Stimulated activated CD4-positive, alpha-beta T cell treated with anti-CD3 and anti-CD28 coated beads, TNF-alpha, amount 100 ng/mL, for 24 hours (primary cell): ENCODE results near the gene EOMES.
A peak's percentile ranks its signal among the peaks of the same experiment; 100 is the strongest.

Experiments
- DNase-seq, 3 experiments: peaks; one replicate each; pipeline ENCODE4 v3.0.0-alpha.2; 2020; ENCODE audit warnings: low read depth in 3 of 3

The EOMES gene

DNA sequence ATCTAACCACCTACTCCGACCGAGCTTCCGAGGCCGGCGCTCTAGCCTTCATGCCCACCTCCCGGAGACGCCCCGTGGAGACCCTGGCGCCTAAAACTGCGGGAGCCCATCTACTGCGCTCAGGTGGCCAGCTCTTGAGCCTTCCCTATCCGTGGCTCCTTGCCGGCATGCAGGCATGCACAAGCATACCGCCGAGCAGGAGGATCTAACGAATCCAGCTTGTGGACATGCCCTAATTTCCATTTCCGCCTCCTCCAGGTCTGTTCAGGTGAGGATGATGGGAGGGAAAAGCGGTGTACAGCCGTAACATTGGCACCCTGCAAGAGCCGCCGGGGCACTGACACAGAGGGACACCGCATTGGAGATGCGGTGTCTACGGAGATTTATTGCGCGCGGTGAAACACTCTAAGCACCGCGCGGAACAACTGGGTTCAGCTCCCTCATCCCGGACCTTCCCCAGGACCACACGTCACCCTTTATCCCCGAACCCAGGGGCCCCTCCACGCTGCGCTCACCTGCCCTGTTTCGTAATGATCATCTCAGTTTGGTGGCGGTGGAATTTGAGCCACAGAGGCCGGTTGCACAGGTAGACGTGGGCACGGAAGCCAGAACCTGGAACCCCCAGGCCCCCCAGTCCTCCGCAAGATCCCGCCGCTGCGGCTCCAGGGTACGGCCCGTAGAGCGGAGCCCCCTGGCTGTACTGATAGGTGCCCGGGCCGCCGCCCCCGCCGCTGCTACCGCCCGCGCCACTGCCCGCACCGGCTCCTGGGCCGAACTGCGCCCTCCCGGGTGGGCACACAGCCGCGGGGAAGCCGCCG is 1.0 kb downstream of the EOMES start:
- no peak for DNase-seq

DNA sequence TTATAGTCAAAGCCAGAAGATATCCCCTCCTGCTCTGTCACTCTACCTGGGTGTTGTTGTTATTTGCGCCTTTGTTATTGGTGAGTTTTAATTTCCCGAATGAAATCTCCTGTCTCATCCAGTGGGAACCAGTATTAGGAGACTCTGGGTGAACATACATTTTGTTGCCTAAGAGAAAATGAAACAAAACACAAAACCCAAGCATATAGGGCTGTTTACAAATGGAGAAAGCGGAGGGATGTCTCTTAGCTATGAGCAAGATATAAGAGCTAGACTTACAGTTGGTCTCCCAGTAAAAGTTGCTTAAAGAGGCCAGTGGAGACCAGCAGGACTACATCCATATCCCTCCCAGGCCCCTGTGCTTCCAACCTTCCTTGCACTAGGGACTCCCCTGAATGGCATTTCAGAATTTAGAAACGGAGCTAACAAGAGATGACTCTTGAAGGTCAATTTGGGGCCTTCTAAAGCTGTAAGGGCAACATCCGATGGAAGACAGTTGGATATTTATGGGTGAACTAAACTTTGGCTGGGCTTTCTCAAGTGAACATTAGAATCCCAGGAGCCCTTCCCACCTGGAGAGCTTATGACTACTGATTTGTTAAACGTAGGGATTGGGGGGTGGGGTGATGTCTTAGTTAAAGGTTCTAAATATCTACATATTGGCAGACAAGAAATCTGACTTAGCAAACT is 2.7 kb downstream of the EOMES start:
- DNase-seq, result no peak

DNA sequence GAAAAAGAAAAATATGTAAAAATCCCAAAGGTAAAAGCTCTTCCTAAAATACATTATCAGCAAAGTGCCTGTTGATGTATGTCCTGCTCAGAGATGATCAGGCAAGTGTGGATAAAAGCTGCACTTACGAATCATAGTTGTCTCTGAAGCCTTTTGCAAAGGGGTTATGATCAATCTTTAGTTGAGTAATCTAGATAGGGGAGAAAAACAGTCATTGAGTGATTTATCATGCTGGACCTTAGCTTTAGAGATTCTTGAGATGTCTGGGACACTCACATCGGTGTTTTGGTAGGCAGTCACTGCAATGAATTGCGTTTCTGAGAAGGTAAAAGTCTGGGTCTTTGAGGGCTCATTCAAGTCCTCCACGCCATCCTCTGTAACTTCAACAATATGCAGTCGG is 3.7 kb downstream of the EOMES start:
- no peak for DNase-seq

DNA sequence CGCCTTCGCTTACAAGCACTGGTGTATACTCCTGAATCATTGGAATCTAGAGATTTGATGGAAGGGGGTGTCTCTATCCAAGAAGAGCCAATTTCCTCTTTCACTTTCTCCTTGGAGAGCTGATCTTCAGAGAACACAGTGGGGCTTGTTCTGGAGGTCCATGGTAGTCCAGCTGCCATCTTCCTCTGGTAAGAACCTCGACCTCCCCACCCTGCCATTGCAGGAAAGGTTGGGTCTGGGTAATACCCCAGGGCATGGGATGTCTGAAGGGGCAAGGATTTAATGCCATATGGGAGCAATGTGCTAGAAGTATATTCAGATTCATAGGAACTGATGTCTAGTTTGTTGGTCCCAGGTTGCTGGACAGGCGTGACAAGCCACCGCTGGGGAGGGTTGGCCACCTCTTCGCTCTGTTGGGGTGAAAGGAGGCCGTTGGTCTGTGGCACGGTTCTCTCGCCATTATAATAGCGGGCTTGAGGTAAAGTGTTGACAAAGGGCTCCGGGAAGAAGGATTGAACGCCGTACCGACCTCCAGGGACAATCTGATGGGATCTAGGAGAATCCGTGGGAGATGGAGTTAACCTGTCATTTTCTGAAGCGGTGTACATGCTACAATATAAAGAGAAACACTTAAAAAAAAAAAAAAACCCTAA is 4.8 kb downstream of the EOMES start:
- DNase-seq, result no peak

DNA sequence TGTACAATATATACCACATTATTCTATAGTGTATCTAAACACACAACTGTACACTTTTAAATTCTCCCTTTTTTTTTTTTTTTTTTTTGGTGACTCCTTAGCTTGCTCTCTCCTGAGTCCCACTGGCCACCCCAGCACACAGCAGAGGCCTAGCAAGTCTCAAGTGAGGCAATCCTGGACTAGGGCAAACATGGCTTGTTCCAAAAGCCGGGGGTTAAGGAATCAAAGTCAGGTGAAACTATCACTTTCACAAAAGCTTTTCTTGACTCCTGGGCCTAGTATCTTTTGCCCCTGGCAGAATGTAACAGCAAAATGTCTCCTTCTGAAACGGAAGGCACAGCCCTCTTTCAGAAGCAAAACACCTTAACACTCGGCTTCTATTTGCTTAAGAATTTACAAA is 5.8 kb downstream of the EOMES start:
- no peak for DNase-seq

DNA sequence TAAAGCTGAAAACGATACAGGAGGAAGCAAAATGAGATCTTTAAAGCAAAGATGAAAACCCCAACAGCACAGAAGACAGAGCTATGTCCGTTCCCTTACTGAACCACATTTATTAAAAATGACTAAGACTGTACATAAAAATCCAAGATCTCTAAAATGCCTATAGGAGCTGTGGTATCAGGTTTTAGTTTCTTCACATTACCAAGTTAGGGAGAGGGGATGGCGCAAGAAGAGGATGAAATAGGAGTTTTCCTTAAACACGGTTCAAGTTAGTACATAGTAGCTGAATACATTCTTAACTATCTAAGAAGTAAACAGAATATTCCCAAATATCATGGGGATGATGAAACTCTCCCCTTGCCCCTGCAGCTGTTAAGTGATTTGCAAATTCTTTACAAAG is 6.3 kb downstream of the EOMES start:
- DNase-seq, result no peak

DNA sequence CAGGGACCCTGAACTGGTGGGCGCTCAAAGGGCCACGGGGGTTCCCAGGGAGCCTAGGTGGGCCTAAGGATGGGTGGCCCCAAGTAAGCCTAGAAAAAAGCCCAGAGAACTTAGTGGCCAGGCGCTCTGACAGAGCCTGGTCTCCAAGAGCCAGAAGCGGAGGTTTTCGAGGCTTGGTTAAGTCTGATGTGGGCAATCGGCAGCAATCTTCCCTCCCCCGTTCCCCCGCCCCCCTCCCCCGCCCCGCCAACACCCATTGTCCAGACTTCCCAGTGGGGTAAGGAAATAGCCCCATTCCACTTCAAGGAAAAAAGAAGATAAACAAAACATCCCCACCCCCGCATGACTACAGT is 6.7 kb downstream of the EOMES start:
- DNase-seq, result no peak

DNA sequence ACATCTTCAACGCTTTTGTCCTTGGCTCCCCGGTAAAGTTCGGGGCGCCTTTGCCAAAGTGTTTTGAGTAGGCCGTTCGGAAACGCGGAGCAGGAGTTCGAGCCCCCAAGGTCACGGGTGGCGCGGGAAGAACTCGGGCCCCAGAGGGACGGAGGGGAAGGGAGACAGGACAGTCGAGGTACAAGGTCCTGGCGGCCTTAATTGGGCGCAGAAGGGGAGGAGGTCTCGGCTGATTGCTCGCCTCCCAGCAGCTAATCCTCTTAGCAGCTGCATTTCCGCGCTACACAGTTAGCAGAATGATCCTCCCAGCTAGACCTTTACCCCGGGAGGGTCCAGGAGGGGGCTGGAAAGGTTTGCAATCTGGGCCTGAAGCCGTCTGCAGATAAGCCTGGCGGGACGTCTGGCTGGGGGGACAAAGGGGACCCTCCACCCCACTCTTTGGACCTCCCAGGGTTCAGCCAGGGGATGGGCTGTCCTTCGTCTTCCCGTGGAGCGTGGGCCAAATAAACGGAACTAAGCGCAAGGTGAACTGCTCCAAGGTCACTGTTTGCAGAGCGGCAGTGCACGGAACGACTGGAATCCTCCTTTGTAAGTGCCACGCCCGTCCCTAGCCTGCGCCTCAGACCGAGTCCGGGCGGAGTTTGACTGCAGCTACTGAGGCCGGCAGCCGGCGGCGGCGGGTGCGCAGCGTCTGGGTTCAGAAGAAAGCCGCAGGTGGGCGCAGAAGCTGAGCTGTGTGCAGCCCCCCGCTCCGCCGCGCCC is 7.2 kb downstream of the EOMES start:
- no peak for DNase-seq

DNA sequence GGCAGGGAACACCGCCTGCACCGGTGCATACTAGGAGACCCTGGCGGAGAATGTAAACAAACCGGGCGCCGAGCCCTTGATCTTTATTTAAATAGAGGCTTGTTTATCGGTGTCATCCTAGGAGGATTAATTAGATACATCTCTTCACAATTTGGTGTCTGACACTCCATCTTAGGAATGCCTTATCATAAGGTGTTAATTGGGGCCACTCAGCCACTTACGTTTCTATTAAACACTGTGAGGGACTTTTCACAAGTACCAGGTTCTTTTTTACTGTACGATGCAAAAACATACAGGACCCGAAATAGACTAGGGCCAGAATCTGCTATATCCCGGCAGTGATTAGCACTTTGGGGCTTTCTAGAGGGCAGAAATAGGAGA is 8.0 kb downstream of the EOMES start:
- DNase-seq, result no peak

DNA sequence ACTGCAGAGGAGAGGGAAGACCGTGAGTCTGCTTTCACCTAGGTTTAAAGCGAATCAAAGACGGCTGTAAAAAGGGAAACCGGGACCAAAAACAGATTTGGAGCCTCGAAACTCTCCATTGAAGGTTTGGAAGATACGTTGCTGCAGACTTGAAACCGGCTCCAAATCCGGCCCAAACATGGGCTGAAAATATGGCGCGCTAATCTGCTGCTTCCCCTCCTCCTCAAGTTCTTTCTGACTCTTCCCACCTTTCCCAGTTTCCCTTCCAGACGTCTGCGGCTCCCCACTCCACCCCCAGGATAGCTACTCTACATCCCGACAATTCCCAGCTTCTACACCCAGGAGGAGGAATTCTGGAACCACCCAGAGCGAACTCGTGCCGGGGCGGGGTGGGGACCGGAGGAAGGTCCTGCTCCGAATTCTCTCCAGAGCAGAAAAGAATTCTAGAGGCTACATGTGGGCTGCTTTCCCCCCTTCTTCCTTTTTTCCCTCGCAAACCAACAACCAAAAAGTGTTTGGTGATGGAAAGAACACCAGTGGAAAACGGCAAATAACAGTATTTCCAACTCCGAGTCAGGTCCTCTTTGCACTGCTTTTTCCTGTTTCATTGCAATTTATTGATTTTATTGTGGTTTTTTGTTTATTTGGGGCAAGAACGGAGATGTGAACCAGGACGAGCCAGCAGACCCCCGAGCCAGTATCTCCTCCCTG is 8.5 kb downstream of the EOMES start:
- DNase-seq, result no peak

DNA sequence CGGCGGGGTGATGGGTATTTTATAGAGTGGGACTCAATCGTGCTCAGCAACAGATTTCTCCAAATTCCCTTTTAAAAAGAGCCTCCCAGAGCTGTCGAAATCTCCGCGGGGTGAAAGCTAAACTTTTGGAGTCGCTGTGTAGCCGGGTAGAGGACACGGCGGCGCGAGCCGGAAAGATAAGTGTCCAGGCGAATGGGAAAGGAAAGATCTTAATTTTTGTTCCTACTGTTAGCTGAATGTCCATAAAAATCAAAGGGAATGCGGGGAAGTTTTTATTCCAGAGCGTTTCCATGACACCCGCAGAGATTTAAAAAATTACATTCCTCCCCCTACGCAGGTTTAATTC is 9.1 kb downstream of the EOMES start:
- DNase-seq, result no peak

DNA sequence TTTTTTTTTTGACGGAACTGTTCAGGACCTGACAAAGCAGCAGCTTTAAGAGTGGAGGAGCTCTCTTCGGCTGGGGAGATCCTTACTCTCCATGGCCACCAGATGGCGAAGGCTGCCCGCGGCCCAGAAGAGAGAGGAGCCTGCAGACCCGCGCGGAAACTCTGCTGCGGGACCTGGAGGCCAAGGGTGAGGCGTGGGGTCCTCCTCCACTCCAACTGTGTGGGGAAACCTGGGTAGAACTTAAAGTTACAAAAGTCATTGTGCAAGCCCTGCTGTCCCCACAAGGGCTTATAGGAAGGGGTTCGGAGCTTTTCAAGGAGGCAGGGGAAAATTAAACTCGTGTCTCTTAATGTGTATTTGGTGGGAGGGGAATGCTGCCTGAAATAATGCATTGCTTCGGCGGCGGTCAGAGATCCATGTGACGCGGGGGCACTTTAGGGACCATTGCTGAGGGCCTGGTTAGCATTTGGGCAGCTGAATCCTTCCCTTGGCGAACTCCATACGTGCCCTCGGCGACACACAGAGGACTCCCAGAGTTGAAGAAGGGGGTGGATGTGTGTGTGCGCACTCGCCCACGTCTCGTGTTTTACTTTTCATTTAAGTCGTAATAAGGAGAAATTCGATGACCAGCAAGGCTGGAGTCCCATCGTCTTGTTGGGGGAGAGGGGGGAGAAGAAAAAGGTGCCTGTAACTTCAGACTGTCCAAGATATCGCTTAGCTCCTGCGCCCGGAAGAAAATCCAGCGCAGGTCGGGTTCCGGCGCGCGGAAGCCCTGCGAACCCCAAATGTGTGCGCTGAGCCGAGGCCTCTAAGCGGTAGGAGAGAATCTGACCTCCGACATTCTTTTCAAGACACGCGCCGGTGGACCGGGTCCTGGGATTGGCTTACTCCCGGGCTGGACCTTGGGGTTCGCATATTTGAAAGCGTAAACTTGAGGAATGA is 9.7 kb downstream of the EOMES start:
- DNase-seq, result peak; percentile 56 to 74 (median 57)

DNA sequence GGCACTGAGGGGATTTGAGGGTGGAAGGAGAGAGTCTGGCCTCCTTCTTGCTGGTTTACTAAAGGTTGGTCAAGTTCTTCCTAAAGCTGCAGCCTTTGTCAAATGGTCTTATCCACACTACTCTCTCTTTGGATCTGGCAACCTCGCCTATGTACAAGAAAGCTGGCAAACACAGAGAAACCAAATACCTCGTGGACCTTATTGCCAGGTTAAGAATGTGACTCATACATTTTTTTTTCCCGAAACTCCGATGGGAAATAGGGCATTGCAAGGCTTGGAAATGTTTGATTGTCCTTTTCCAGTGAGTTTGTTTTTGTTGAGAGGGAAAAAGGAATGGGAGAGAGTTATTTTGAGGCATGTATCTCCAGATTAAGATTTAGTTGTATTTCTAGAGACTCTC is 13.9 kb downstream of the EOMES start:
- DNase-seq, result no peak

DNA sequence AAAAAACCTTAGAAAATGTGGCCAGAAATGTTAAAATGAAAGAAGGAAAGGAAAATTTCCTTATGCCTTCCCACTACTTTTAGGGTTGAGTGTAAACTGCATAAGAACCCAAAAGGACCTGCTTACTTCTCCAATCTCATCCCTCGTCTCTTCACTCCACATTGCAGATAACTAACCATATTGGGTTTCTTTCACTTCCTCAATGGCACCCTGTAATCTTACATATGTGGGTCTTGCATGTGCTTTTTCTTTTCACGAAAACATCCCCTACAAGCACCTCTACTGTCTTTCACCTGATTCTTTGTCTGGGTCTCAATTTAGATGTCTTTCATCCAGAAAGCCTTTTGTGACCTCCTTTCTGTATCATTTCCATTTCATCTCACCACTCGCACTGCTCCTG is 23.1 kb downstream of the EOMES start:
- DNase-seq, result no peak

DNA sequence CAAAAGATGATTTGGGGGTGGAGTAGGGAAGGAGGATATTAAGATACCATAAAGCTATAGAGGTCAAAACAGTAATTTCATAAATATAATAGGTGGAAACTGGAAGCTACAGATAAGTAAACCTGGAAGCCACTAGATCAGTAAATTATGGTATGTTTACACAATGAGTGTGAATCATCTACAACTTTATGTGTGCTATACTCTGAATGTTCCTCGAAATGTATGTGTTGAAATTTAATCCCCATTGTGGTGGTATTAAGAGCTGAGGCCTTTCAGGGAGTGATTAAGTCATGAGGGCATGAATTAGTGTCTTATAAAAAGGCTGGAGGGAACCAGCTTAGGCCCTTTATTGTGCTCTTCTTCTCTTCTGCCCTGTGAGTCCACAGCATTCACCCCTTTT is 25.2 kb downstream of the EOMES start:
- DNase-seq, result no peak

DNA sequence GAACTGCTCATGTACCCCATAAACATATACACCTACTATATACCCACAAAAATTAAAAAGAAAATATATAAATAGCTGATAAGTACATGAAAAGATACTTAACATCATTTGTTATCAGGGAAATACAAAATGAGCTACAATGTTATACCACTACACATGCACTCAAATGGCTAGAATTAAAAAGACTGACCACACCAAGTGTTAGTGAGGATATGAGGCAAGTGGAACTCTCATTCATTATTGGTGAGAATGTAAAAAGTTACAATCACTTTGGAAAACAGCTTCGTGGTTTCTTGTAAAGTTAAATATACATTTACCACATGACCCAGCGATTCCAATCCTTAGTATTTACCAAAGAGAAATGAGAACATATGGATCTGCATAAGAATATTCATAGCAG is 26.5 kb downstream of the EOMES start:
- no peak for DNase-seq

DNA sequence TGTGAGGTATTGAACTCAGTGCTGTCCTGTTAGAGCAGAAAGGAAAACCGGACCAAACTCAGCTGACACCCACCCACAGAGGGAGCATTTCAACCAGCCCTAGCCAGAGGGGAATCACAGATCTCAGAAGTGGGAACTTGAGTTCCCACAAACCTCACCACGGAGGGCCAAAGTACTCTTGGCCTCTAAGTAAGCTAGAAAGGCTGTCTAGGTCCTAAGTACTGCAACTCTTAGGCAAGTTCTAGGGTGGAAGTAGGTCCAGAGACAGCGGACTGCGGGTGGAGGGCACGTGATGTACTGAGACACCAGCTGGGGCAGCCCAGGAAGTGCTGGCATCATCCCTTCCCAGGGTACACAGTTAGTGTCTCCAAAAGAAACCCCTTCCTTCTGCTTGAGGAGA is 34.1 kb downstream of the EOMES start:
- DNase-seq, result no peak

DNA sequence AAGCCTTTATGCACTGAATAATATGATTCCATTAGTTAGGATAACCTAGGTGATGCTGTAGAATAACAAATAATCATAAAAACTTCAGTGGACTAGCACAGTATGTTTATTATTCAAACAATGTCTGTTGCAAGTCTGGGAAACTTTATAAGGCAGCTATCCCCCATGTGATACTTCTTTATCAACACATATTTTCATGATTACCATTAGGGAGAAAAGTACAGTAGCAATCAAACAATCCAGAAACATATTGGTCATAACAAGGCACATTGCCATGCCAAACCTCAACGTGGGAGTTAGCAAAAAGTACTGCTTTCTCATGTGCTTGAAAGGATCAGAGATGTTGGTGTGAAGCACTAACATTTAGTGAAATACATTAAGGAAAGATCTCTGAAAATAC is 35.5 kb downstream of the EOMES start:
- DNase-seq, result no peak

DNA sequence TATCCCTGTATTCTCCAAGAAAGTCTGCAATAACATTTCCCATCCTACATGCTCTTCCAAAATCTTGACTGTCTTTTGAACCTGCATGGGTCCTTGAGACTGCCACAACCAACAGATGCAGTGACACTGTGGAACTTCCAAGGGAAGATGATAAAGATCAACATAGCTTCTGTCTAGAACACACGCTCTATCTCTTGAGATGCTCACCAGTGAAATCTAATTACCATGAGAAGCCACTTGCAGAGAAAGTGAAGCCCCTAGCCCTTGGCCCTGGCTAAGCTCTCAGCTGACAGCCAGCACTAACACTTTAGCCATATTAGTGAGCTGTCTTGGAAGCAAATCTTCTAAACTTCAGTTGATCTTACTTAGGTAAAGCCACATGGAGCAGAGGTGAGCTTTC is 36.6 kb downstream of the EOMES start:
- no peak for DNase-seq

DNA sequence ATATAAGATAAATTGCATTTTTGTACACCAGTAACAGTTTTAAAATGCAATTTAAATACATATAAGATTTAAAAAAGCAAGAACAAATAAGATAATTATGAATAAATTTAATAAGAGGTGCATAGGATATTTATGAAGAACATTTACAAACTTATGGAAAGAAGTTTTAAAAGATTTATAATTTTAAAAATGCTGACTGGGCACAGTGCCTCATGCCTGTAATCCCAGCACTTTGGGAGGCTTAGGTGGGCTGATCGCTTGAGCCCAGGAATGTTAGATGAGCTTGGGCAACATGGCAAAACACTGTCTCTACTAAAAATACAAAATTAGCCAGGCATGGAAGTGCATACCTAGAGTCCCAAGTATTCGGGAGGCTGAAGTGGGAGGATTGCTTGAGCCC is 37.8 kb downstream of the EOMES start:
- DNase-seq, result no peak

DNA sequence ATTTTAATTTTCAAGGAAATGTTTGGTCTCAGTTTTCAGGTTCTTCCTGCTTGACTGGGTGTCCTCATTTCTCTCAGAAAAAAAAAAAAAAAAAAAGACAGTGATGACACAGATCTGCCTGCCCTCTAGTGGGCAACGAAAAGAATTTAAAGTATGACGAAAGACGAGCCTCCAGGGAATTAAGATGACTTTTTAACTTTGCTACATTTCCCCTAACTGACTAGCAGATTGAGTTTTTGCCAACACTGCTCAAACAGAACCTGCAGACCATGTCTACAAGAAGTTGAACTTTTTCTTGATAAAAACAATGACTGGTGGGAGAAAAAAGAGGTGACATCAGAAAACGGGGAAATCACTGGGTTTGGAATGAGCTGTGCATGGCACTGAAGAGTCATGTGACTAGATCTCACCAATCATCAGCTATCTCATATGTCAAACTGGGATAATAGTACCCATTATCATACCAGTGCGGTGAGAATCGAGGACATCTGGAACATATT is 40.8 kb downstream of the EOMES start:
- peak in 1 of 3 experiments; percentile 22 for DNase-seq
